Activated CD8-positive, alpha-beta memory T cell treated with anti-CD3 and anti-CD28 coated beads for 36 hours (primary cell): Measurements from ENCODE around the gene MAP10. TPM values are rescaled to one million over a fixed set of nuclear protein-coding genes. Genes with fewer than 3 reads are reported as not detected.

ENCODE experiments used
- CTCF ChIA-PET: fragments of 350-600 bp; sonication (Branson Sonifier 250); formaldehyde crosslinking; loops from one replicate; lab custom pipeline; 2021; ENCODE audit warnings: antibody characterized with exemption; lab: Charles Lee
- POLR2A ChIA-PET: fragments of 350-600 bp; sonication (Branson Sonifier 250); formaldehyde crosslinking; loops from one replicate; lab custom pipeline; 2021; ENCODE audit warnings: antibody characterized with exemption; lab: Charles Lee
- total RNA-seq, 2 experiments: library from RNA; stranded (reverse); gene quantifications; one replicate each; pipeline ENCODE4 v1.2.3, GENCODE V29; 2021

The MAP10 gene
- total RNA-seq, 2 experiments from 2014 or later = 1.7 to 1.8 TPM

DNA sequence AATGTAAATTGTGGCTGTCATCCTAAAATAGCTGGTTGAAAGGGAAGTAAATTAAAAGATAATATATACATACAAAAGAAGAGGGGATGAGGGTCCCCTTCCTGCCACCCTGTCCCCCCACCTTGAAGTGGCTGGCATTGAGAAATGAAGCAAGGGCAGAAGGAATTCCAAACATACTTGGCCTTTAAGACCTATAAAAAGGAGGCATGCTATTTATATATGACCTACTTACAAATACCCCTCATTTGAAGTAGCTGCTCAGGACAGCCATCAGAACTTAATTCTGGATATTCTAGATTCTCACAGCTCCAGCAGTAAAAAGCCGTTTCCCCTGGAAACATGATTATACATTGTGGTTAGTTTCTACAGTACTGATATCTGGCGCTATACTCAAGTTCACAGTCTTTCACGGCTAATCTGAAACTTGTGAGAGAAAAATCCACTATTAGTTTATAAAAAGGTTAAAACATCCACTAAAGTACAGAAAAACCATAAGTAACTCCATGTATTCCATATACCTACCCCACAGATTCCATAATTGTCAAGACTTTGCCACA is 9.6 kb upstream of the MAP10 start:
- CTCF ChIA-PET = no interaction called here
- POLR2A ChIA-PET = no interaction called here

DNA sequence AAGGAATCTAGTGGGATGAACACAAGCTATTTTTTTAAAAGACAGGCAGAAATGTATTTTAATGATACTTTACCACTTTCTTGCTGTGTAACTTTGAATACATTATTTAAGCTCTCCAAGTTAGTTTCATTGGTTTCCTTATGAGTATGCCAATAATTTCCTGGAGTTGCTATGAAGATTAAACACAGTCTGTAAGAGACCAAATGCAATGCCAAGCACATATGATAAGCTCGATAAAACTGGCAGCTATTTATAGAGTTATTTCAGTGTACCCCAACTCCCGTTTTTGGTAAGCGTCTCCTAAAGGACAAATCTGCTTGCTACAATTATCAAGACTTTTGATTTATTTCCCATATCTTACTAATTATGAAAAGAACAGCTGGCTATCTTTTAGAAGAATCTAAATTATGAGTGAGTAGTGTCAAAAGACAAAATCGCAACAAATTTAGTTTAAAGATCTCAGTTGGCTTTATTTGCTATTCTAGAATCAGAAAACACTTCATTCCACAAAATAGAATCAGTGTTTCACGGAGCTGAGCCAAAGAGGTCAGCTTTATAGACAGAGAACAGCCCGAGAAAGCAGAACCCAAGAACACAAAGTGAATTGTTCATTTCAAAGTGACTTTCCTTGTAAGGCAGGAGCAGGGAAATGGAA is 7.2 kb upstream of the MAP10 start:
- POLR2A ChIA-PET = no interaction called here
- CTCF ChIA-PET = interaction anchor here (0.7 kb wide), 1 partner anchor 488 kb away, joined by 3 read pairs; no protein-coding TSS in a partner anchor

DNA sequence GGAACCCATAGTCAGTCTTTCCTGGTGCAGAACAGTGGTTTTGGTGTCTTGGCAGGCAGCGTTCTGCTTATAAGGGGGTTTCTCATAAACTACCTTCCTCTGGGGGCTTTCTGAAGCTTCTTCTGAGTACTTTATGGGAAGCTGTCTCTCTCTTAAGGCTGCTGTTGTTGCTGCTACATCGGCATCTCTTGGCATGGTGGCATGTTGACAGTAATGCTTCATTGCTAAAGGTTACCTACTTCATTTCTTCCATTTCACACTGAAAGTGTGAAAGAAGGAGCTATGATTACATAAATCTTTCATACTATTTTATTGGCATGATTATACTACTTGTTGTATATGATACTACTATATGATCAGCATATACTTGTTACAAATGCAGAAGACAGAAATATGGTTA is 6.3 kb upstream of the MAP10 start:
- CTCF ChIA-PET = interaction anchor here (0.7 kb wide), 1 partner anchor 335 kb away, joined by 3 read pairs; no protein-coding TSS in a partner anchor
- POLR2A ChIA-PET = no interaction called here

DNA sequence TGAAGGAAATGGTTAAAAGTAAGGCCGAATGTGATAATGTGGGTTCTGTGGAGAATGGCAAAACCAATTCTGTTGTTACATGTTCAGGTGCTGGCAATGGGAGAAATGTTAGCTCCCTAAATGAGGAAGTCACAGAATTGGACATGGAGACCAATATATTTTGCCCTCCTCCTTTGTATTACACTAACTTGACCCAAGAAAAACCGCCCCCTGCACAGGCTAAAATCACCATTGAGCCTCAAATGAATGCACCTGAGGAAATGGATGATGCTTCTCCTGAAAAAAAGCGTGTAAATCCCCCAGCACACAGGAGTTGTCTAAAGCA is 932 bp downstream of the MAP10 start:
- ChIA-PET POLR2A (no interaction called here), CTCF (no interaction called here)

DNA sequence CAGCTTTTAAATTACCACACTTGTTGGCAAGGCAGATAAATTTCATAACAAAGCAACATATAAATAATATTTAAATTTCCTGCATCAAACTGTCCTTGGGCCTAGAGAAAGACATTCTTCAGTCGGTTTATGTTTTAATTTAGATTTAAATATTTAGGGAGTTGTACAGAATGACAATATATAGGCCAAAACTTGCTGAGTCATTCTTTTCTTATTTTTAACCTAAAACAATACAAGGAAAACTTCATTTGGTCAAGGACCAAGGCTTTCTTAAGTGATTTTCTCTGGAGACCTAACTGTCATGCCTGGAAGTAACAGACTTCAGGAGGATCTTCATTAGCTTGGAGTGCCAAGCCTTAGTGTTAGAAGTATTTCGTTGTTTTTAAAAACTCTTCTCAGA is 5.6 kb downstream of the MAP10 start:
- CTCF ChIA-PET = no interaction called here
- POLR2A ChIA-PET = no interaction called here

DNA sequence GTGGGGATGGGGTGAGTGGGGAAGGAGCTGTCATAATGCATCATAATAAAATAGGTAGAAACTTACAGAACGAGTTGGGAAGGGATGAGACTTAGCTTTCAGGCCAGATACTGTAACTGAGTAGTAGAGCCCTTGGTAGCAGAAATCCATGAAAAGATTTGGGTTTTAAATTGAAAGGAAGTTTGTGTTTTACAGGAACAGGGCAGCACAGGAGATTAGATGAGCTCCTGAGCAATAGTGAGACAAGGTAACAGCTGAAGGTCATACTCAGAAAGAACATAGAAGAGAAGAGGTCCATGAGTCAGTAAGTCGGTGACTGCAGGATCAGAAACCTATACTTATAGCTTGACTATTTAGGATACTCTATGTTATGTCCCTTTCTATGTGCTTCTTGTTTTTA is 7.3 kb downstream of the MAP10 start:
- POLR2A ChIA-PET = no interaction called here
- CTCF ChIA-PET = no interaction called here

DNA sequence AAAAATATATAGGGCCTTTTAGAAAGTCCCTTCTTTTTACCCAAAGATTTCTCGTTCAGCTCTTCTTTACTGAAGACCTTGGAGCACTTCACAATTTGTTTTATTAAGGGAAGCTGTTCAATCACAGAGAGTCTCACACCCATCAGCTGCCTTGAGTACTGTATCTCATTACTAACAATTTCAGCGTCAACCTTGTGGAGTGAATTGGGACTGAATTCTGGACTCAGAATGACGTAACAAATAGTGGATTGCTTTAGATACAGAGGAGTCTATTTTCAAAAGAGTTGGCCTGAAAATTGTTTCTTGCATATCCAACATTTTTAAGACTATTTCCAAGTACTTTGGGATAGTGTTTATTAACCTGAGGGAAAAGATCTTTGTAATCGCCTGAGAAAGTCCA is 7.9 kb downstream of the MAP10 start:
- ChIA-PET POLR2A (no interaction called here), CTCF (no interaction called here)

DNA sequence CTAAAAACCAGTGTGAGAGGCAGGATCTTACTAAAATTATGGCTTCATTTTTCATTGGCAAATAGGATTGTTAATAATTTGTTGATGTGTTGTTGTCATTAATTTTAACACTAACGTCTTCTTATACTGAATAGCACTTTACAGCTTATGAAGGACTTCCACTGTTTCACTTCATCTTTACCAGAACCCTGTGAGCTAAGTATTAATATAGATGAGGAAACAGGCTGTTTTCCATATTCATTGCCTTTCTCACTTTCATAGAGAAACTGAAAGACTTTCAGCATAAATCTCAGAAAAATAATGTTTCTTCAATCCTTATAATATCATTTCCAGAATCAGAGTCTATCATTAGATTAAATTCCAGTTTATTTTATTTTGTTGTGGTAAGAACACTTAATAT is 8.5 kb downstream of the MAP10 start:
- POLR2A ChIA-PET = interaction anchor here (0.7 kb wide), 1 partner anchor 35 kb away, joined by 3 read pairs; no protein-coding TSS in a partner anchor

DNA sequence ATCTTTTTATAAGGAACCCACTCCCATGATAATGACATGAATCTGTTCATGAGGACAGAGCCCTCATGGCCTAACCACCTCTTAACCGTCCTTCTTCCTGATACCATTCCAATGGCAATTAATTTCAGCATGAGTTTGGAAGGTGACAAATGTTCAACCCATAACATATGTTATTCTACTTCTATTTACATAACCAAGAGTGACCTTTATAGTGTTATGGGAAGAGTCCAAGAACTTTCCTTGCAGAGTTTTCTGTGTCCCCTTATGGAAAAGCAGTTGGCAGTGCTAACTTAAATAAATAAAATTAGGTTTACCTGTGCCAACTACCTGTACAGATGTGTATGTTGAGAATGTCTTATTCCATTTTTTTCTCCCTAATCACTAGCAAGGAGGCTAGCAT is 11.1 kb downstream of the MAP10 start:
- ChIA-PET CTCF (no interaction called here), POLR2A (no interaction called here)

More for the DNA sequence above, 8.5 kb downstream of the MAP10 start:
- CTCF ChIA-PET = no interaction called here

DNA sequence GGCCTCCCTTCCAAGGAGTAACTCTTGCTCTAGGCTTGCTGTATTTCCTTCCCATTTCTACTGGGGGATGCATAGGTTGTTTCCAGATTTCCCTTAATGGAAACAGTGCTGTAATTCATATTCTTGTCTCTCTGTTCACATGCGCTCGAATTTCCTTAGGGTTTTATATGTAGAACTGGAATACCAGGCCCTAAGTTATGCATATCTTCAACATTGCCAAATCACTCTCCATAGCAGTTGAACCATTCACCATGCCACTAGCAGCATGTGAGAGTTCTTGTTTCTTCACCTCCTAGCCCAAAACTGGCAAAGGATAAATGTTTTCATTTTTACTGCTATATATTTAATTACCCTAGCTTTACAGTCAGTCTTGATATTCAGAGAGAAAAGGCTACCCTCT is 12.8 kb downstream of the MAP10 start:
- ChIA-PET CTCF (no interaction called here), POLR2A (no interaction called here)

DNA sequence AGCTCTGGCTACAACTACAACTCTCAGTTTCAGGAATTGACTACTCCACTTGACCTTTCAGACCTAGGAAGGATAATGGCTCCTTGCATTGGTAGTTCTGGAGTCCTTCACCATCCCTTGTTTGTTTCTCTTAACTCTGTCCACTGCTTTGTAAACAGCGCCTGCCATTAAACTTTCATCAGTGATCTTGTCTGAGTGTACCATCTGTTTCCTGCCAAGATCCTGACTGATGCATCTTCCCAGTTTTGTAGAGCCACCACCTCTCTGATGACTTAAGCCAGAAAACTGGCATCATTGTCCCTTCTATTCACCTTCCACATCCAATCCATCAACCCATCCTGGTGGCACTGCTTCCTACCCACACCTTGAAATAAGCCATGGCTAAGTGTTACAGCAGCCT is 15.2 kb downstream of the MAP10 start:
- ChIA-PET POLR2A (no interaction called here), CTCF (no interaction called here)

DNA sequence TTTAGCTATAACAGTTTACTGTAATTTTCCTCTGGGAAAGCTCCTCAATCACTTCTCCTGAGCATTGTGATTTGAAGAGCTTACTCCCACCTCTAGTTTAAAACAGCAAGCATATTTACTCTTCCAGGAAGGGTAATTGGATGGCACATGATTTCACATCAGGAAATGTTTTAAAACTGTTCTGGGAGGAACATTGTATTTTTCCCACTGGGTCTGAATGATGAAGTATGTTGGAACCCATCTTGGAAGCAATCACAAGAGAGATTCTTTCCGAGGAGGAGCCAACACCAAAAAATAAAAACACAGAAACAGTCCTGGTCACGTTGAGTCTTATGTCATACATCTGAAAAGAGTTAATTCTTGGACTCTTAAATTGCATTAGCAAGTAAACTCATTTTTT is 17.3 kb downstream of the MAP10 start:
- CTCF ChIA-PET = no interaction called here

DNA sequence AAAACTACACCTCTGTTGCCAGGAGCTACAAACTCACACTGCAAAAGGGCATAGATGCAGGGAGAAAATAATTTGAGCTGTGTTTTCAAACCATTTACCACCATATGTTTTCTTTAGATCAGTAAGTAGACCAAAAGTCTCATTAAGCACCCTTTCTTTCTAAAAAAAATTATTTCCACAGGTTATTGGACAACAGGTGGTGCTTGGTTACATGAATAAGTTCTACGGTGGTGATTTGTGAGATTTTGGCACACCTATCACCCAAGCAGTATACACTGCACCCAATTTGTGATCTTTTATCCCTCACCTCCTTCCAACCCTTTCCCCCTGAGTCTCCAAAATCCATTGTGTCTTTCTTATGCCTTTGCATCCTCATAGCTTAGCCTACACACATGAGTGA is 21.1 kb downstream of the MAP10 start:
- POLR2A ChIA-PET = no interaction called here
- CTCF ChIA-PET = no interaction called here

More for the DNA sequence above, 17.3 kb downstream of the MAP10 start:
- POLR2A ChIA-PET = no interaction called here

DNA sequence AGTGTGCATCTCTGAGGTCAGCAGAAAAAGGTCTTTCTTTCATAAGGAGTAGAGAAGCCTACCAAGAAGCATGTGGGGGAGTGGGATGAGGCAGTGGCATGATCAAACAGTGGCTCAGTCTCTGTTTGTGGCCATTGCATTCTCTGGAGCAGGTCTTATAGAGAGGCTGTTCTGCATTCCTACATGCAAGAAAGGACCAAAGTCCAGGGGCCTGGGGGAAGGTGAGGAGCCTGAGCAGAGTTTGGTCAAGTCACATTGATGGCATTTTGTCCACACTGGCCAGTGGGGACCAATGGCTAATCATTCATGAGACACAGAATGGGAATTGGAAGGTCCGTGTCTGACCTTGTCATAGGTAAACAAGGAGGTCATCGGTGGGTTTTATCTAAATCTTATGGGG is 25.4 kb downstream of the MAP10 start:
- CTCF ChIA-PET = no interaction called here
- POLR2A ChIA-PET = no interaction called here

DNA sequence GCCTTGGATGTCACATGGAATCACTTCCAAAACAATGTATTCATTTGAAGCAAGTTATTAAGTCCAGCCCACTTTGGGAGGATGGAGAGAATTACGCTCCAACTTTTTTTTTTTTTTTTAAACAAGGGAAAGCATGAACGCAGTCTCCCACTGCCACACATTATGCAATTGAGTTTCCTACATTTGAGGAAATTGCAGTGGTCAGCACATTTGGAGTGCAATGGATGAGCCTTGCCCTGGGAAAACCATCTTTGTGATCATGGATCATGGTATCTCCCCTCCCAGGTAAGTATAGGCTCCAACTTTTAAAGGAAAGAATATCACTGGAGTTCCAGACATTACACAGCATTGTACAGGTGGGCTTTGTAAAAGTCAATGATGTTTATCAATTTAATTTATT is 26.7 kb downstream of the MAP10 start:
- CTCF ChIA-PET = no interaction called here

DNA sequence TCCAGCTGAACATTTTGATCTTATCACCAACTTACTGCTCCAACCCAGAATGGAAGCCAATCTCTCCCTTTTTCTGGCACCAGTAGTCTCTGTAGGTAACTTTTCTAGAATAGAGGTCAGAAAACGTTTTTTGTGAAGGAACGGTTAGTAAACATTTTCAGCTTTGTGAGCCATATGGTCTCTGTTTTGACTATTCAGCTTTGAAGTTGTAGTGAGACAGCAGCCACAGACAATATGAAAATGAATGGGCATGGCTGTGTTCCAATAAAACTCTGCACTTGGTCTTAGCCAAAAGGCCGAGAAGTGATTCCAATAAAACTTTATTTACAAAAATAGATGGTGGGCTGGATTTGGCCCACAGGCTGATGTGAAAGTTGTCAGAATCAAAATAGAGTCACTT is 28.9 kb downstream of the MAP10 start:
- ChIA-PET CTCF (no interaction called here), POLR2A (no interaction called here)

More for the DNA sequence above, 26.7 kb downstream of the MAP10 start:
- POLR2A ChIA-PET = no interaction called here

DNA sequence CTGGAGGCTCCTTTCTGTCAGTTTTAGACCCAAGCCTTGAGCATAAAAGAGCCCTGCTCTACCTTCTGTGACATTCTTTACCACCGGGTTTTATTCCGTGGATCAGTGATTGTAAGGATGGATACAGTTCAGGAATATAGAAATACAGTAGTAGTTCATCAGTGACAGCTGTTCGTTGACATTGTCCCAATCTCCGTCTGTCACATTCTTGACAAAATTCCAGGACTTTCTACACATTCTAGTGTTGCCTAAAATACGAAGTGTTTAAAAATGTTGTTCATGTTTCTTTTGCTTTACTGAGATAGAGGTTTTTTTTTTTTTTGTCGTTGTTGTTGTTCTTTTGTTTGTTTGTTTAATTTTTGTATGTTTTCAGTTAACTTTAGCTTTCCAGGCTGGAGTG is 29.9 kb downstream of the MAP10 start:
- ChIA-PET POLR2A (interaction anchor here (0.6 kb wide), 1 partner anchor 921 kb away, joined by 4 read pairs; no protein-coding TSS in a partner anchor), CTCF (no interaction called here)

DNA sequence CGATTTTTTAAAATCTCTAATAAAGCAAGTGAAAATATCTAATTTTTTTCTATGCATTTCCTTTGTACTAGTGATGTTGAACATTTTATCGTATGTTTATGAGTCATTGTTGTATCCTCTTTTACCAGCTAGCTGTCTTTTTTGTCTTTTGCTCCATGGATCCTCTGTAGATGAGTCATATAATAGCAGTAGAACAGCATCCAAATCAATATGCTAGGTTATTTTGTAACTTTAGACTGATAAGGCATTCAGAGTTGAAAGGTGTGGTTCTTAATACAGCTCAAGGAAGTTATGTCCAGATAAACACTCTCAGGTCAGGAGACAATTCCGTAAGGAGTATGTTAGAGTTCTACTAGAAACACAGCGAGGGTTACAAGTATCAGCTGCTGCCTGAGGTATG is 31.9 kb downstream of the MAP10 start:
- CTCF ChIA-PET = no interaction called here
- POLR2A ChIA-PET = no interaction called here

DNA sequence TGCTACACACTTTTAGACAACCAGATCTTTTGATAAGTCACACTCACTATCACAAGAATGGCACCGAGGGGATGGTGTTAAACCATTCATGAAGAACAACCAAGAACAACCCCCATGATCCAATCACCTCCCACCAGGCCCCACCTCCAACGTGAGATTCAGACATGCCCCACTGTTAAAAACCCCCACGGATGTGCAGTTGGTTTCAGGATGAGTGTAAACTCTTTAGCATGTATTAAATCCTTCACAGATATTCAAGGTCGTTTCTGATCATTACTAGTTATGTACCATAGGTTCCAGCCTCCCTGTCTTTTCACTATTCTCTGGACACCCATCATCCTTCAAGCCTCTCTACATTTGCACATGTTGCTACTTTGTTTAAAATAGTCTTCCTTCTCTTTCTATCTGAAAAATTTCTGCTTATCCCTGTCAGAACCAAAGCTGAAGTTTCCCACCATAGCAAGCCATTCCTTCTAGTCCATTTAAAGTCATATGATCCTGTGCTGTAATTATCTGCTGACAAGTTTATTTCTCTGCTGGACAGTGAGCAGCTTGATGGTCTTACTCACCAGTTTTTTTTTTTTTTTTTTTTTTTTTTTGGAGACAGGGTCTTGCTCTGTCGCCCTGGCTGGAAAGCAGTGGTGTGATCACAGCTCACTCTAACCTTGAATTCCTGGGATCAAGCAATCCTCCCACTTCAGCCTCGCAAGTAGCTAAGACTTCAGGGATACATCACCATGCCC is 36.8 kb downstream of the MAP10 start:
- ChIA-PET POLR2A (no interaction called here), CTCF (interaction anchor here (0.7 kb wide), 1 partner anchor 63 kb away, joined by 3 read pairs; no protein-coding TSS in a partner anchor)

DNA sequence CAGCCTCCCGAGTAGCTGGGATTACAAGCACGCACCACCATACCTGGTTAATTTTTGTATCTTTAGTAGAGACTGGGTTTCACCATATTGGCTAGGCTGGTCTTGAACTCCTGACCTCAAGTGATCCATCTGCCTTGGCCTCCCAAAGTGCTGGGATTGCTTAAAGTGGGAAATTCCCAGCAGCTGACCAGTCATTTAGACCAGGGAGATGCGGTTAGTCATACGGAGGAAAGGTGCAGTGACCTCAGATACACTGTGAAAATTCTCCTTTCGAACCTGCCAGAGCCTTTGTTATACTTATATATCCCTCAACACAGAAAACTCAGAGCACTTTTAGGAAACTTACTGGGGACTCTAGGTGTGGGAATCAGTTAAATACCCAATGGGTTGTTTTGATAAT is 39.6 kb downstream of the MAP10 start:
- ChIA-PET CTCF (no interaction called here), POLR2A (no interaction called here)

DNA sequence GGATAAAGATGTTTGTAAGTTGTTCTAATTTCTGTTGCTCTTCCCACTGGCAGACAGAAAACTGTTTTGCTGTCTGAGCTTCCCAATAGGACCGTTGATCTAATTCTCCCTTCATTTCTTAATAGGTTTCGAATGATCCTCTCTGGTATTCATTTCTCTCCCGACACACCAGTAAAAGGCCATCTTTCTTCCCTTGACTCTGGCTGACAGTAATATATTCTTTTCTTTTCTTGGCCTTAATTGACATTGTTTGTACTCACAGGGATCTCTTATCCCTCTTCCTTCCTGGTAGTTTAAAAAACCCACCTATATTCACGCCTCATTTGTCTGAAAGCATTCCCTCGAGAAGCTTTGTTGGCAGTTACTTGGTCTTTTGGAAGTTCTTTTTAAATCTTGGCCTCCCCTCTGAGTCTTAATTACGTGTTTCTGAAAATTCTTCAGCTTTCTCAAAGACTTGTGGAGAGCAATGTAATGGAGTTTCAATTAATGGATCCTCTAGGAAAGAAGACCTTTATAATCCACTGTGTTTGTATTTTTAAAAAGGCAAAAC is 40.3 kb downstream of the MAP10 start:
- ChIA-PET CTCF (no interaction called here), POLR2A (no interaction called here)
